Glomerular visceral epithelial cell (primary cell): ENCODE data around the gene SNN.

Experiments used
- DNase-seq: peaks from one replicate; pipeline ENCODE4 v3.0.0-alpha.2; 2016; ENCODE audit errors: extremely low spot score

Gene SNN

DNA sequence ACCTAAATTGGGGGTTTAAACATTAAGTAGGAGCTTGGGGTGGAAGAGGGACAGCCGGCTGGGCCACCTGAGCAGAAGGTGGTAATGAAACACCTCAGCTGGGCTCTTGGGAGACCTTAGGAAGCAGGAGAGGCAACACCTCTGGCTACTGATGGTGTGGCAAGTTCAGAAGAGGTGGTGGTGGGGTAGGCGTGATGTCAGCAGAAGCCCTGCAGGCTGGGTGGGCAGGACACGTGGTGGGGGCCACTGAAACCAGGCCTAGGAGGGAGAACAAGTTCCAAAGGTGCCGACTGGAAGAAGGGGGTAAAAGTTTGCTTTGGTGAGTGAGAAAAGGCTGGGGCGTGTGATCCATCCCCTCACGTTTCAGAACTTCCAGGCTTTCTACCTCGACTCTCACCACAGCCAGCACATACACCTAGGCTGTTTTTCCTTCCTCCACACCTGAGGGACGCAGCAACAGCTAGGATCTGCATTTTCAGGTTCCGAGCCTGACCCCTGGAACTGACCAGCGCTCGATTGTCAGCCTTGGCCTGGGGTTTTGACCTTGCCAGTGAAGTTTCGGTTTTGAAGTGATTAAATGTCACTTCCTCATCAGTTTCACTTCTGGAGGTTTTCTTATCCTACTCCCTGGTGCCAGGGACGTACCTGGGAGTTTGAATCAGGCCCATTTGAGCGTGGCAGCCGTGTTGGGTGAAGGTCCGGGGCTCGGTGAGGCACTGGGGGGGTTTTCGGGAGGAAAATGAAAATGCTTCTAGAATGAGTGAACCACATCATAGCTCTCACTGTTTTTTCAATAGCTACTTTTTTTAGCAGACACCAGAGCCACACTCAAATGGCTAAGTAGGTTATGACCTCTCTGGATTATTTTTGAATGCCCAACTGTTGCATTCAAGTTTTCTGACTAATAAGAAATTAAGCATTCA is 10.0 kb downstream of the SNN start:
- DNase-seq: no peak

DNA sequence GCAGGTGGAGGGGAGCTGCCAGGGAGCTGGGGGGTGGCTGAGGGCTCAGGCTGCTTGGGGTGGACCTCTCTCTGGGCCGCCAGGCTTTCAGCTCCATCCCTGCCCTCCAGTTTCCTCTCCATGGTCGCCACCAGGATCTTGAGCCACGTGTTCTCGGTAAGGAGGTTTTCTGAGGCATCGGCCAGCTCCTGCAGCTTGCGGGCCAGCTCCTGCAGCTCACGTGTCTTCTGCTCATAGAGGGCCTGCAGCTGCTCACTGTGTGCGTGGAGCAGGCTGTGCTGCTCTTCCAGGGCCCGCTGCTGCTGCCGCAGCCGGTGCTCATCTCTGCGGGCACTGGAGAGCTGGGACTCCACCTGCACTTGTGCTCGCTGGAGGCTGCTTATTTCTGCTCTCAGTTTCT is 11.0 kb downstream of the SNN start:
- DNase-seq: no peak

DNA sequence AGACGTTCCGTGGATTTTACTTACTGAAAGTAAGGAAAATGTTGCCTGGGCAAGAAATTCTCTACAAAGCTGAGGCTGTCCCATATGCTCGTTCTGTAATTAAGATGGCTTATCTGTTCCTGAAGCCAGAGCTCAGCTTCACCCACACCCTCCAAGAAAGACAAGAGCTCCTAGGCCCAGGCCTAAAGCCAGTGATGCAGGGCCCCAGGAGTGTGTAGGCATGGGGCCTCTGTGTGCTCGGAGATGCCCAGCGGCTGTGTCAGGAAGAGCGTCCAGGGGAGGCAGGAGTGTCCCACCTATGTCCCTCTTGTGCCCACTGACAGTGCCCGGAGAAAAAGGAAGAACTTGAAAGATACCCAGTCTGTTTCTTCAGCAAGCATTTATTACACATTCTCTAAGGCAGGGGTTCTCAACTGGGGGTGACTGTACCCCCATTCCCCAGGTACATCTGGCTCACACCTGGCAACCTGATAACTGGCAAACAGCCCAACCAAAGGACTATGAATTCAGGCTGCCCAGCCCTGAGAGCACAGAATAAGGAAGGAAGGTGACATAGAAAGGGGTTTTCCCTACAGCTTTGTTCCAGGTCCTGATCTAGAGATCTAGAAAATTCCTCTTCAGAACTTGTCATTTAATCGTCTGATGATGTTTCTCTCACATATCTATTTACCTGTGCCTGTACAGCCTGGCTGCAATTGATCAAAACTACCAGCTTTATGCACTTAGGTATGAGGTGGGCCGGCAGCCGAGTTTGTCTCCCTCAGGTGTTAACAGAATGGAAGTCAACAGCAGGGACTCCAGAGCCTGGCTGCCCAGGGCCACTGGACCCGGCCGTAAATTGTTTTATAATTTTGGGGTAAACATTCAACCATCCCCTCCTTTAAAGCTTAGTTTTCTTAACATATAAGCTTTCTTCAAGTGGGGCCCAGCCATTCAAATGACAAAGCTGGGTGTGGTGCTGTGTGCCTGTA is 12.0 kb downstream of the SNN start:
- no peak for DNase-seq

DNA sequence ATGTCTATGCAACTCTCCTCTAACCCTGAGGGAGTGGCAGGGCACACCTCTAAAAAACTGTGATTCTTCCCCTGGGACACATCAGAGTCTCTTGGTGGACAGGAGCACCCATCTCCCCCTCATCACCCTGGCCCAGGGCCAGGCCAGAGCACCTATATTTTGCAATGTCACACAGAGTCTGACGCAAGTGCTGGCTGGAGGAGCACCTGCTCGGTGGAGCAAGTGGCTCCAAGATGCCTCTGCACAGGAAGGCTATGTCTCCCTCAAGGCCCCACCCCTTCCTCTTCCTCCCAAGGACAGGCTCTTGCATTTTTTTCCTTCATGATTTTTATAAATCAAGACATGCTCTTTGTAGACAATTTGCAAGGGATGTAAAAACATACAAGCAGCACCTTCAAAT is 13.3 kb downstream of the SNN start:
- no peak for DNase-seq

DNA sequence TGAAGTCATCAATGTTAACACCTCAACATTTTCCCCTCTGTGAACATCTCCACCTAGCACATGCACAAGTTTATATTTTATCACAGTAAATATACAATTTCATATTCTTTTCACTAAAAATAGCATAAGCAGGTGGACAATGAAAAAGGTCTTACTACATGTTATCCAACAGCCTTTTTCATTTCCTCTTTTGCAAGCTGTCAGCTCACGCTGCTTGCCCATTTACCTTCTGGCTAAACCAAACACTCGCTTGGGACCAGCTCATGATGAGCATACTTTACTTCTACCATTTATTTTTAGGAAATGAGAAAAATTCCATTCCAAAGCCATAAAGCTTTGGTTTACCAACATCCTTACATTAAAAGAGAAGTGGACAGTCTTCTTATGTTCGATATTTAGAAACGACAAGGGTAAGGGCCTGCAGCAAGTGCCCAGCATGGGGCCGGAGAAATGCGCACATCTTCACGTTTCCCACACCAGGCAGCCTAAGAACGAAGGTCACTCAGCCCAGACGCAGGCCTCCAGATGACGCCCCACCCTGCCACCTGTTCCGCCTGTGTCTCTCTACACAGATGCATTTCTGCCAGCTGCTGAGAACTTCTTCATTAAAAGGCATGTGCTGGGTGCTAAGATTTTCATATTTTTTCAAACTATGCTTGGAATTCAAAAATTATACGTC is 13.9 kb downstream of the SNN start:
- DNase-seq: no peak

DNA sequence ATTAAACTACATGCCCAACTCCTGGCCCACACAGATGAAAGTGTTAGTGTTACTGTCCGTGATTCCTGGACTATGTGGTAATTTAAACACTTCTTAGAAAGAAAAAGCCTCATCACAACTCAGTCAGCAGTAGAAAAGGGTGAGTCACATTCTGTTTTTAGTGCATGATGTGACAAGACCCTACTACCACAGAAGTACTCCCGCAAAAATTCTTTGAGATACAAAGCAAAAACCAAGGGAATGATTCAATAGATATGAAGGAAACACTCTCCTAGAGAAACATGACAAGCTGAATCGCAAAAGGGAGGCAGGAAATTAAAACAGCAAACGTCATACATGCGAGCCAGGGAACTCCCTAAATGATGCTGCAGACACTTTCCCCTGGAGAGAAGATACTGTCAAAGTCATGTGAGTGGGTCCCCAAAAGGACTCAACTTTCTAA is 14.4 kb downstream of the SNN start:
- DNase-seq: peak; percentile 77

DNA sequence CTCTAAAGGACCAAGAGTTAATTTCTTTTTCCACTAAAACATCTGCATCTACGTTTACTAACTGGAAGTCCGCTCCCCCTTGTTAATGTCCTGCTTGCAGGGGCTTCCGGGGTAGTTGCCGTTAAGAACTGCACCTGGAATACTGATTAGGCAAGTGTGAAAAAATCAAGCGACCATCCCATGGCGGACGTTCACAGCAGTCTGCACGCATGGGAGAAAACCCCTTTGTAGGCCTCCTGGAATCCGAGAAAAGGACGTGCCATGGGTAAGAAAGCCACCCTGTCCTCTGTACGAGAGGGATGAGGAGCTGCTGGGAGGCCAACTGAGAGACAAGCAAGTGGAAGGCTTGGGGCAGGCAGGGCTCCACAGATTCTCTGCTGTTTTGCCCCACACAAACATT is 14.9 kb downstream of the SNN start:
- DNase-seq: no peak

DNA sequence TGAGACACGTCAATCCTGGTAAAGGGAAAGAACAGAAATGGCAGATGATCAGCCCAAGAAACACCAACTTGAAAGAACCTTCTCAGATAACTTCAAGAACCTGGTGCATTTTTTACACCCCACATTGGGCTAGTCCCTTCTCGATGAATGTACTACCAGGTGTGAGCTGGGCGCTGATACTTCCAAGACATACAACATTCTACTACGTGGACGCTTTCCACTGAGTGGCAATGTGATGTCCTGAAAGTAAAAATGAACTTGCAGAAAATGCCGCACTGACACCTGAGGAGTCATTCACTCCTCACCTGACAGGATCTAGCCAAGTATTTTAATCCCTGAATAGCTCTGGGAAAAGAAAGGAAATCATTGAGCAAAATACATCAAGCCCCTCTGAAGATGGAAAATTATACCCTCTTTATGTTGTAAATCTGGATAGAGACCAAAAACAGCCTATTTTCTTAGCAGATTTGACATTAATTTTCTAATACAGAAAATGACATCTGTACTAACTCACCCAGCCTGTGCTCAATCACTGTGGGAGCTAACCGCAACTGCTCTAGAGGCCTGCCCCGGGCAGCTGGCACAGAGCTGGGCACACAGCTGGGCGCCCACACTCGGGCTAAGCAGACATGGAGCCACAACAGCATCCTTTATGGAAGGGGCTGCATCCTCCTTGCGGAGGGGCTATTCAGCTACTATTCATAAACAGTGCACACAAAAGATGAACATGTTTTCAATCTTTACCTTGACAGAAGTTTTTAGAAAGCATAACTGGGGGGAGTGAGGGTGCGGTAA is 16.2 kb downstream of the SNN start:
- no peak for DNase-seq

DNA sequence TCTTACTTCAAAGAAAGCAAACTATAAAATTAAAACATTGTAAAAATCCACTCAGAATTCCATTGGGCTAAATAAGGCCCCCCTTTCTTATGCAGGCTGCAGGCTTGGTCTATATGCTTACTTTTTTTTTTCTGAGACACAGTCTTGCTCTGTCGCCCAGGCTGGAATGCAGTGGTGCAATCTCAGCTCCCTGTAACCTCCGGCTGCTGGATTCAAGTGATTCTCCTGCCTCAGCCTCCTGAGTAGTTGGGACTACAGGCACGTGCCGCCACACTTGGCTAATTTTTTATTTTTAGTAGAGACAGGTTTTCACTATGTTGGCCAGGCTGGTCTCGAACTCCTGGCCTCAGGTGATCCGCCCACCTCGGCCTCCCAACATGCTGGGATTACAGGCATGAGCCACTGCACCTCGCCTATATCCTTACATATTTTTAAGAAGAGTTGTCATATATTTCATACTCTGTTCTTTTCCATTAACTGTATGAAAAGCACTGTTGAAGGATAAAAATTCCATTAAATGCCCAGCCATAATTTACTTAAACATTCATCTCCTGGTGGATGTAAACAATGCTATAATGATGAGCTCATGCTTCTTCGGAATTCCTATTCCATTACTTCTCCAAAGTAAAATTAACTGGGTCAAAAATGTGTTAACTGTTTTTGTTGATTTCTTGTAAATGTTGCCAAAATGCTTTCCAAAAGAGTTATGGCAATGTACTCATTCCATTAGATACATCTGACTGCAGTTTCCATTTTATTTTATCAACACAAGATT is 17.8 kb downstream of the SNN start:
- DNase-seq: no peak

DNA sequence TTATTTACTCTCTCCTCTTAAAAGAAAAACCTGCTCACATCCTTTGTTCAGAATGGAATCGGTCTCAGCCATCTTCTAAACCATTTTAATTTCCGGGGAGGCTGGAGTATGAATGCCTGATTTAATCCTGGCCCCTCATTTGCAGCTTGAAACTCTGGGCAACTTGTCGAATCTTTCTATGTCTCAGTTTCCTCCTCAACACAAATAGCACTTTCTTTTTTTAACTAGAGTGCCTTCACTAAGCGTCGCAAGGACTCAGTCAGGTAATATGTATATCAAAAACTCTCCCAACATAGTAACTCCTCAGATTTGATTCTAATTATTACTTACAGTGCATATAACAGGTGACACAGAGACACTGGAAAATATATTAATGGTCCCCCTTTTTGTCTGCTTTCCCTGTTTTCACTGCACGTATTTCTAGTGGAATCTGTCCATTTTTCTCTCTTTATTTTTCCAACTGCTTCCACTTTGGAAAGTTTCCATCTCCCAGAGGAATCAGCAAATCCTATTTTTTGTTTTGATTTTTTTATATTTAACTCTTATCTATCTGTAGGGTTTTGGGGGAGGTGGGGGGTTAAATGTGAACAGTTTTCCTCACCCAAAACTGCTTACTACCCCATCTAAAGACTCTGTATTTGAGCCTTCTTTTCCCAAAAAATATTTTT is 18.6 kb downstream of the SNN start:
- DNase-seq: no peak

DNA sequence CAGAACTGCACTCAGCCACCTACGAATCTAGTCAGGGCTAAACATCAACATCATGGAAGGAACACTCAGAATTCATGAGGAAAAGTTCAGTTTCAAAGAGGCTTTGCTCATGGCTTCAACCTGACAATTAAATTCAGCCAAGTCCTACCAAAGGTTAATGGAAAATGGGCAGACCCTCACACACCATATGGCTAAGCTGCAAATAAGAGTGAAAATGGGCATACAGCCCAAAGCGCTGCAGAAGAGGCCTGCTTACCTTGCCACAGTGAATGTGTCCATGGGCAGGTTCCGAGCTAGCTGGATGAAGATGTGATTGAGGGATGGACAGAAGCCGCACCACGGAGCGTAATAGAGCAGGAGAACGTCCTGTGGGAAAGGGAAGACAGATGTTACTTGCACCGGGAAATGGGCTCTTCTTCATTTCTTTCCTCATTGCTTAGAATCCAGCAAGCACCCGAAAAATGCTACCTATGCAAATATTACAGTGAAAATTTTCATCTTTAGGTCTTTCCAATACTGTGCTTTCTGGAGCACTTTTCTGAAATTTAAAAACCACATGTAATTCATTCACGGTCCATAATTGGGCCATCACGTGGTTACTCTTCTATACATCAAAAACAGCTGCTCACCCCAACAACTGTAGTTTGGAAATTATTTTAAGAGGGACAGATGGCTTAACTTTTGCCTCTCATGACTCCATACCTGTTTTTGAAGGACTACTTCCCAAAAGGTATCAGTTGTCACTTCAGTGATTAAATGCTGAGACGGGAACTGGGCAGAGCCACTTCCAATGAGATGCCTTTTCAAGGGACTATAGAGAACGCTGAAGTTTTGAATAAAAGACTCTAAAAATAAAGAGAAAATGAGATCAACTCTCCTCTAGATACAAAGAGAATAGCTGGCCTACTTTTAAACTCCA is 19.6 kb downstream of the SNN start:
- DNase-seq: no peak

DNA sequence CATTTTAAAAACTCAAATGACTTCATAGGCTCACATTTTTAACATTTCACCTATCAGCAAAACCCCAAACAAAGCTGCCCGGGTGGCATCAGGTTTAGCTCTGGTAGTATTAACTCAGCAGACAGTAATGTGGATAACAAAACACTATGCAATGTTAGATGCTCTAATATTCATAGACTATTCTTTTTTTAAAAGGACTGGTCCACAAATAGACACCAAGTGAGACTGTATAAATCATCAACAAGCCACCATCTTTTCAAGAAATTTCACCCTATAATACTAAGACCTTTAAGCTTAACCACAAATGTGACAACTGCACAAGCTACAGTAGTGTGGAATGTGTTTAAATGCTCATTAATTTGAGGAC is 20.2 kb downstream of the SNN start:
- DNase-seq: no peak

DNA sequence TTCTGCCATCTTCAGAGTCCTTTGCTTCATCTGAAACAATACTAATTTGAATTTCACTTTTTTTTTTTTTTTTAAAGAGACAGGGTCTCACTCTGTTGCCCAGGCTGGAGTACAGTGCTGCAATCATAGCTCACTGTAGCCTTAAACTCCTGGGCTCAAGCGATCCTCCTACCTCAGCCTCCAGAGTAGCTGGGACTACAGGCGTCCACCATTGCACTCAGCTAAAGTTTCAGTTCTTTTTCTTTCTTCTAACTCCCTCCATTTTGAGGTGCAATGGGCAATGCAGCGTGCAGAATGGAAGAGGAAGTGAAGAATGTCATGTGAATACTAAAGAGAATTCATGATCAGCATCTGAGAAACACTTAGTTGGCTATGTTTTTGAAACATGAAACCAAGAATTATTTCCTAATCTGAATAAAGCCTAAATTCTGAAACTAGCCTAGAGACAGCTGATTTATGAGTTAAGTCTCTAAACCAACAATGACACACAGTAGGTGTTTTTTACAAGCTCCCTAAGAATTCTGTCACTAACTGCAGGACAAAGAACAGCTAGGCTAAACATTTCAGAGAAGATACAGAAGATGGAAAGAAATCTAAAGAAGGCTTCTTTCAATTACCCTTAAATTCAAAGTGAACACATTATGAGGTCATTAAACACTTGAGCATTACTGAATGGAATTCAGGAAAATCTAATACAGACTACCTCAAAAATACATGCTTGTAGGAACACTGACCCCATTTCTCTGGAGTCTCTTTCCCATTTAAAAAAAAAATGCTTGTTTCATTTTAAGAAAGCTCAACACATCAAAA is 21.0 kb downstream of the SNN start:
- DNase-seq: no peak

DNA sequence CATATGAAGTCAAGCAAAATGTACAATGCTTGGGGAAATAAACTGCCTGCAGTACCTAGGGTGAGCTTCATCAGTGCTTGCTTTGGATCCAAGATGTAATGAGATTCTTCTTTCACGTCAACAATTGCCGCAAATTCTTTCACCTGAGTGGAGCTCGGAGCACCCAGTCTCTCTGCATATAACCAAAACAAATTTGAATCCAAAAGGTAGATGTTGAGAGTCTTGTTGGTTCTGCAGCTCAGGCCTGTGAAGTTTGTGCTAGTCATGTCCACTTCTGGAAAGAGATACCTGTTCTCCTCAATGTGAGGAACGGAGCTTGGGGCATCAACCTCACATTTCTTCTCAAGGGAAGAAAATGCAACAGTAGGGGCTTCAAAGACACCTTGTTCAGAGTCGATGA is 23.0 kb downstream of the SNN start:
- DNase-seq: no peak

DNA sequence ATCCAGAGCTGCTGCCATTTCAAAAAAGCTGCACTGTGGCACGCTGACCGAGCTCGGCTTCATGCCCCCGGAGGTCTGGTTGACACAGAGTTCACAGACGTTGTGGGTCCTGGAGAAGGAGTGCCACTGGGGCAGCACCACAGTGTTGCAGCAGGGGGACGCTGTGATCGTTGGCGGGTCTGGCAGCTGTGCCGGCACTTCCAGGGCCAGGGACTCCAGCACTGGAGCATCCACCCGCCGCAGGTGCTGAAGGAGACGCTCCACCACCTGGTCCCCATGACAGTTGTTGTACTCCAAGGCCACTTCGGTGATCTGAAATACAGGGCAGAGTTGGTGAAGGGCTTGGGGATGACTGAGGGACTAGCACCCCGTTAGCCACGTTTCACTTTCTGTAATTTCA is 23.5 kb downstream of the SNN start:
- DNase-seq: no peak

DNA sequence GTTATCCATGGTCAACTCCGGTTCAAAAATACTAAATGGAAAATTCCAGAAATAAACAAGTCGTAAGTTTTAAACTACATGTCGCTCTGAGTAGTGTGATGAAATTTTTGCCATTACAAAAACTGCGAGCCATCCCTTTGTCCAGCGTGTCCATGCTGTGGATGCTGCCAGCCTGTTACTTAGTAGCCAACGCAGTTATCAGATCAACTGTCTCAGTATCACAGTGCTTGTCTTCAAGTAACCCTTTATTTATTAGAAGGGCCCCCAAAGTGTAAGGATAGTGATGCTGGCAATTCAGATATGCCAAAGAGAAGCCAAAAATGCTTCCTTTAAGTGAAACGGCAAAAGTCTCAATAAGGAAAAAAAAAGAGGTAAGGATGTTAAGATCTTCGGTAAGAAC is 23.9 kb downstream of the SNN start:
- no peak for DNase-seq

DNA sequence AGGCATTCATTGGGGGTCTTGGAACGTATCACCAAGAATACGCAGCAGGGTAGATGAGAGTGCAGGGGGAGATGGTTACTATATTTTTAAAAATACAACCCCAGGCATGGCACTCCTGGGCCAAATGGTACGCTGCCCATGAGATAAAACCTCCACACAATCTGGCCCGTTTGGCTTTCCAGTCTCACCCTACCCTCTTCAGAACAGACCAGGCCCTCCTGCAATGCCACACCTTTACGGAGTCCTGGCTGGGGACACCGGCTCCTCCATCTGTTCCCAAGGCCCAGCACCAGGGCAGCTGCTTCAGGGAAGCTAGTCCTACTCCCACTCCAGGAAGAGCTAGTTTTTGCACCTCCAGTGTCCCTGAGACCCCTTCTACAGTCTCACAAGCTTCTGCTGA is 24.4 kb downstream of the SNN start:
- no peak for DNase-seq
